GM12892 (cell line): ENCODE data around the gene PDHX.

Experiments used
- POLR2A ChIP-seq: IDR thresholded peaks from 2 replicates; pipeline ENCODE4 v1.6.1; 2011; ENCODE audit warnings: low read depth, low read length, control low read depth
- POLR2AphosphoS5 ChIP-seq: IDR thresholded peaks from 2 replicates; pipeline ENCODE4 v1.6.1; 2011; ENCODE audit warnings: low read depth, low read length, control low read depth
- TAF1 ChIP-seq: IDR thresholded peaks from 2 replicates; pipeline ENCODE4 v1.6.1; 2011; ENCODE audit warnings: low read depth, mild to moderate bottlenecking, control low read depth, low read length, borderline replicate concordance

- no peak for TF ChIP-seq POLR2A
- TF ChIP-seq POLR2AphosphoS5 = no peak
- TF ChIP-seq TAF1 = no peak
Measured at GRCh38 chr11:34999453-34999852, 83.0 kb downstream of the PDHX start.
